ENCODE results near the gene IPO4. TPM values are rescaled to one million over a fixed set of nuclear protein-coding genes. Genes with fewer than 3 reads are reported as not detected.

IPO4 gene
- total RNA-seq, 6 experiments from 2014 or later: 70.4 to 85.2 (median 79.4) TPM

- peaks cover 6% of the 10 kb centered on the region for H3K27me3 Mint-ChIP-seq (ENCODE audit: insufficient read depth)
- no peak overlapping the region for H3K27ac Mint-ChIP-seq
- H3K36me3 Mint-ChIP-seq (ENCODE audit: low read depth): peaks cover 8% of the 10 kb centered on the region; the same call in 1 of the 2 replicates
- DNase-seq: no peak
- no peaks in the 10 kb centered on the region for H3K4me1 Mint-ChIP-seq (ENCODE audit: low read depth)
- no peak overlapping the region for H3K4me3 Mint-ChIP-seq
- TF ChIP-seq, protein P1, sequence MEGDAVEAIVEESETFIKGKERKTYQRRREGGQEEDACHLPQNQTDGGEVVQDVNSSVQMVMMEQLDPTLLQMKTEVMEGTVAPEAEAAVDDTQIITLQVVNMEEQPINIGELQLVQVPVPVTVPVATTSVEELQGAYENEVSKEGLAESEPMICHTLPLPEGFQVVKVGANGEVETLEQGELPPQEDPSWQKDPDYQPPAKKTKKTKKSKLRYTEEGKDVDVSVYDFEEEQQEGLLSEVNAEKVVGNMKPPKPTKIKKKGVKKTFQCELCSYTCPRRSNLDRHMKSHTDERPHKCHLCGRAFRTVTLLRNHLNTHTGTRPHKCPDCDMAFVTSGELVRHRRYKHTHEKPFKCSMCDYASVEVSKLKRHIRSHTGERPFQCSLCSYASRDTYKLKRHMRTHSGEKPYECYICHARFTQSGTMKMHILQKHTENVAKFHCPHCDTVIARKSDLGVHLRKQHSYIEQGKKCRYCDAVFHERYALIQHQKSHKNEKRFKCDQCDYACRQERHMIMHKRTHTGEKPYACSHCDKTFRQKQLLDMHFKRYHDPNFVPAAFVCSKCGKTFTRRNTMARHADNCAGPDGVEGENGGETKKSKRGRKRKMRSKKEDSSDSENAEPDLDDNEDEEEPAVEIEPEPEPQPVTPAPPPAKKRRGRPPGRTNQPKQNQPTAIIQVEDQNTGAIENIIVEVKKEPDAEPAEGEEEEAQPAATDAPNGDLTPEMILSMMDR (IDR thresholded peaks at IDR 0.05): no peak
- H3K9me3 Mint-ChIP-seq: no peaks in the 10 kb centered on the region
These were observed 16.3 kb downstream of the IPO4 start for GRCh38 chr14:24172261-24172860.

GRCh38 chr14:24171422-24172260, 17.0 kb downstream of the IPO4 start, which contains the start of gene REC8:
Gene REC8 (plus strand): TSS chr14:24172080. CDS start chr14:24172553, 473 bp downstream.
- Mint-ChIP-seq H3K36me3 (ENCODE audit: low read depth) (peaks cover 10% of the 10 kb centered on the region; the same call in 1 of the 2 replicates), H3K4me1 (ENCODE audit: low read depth) (no peaks in the 10 kb centered on the region), H3K9me3 (no peaks in the 10 kb centered on the region), H3K27ac (no peak within 1 kb of the TSS), H3K4me3 (no peak within 1 kb of the TSS), H3K27me3 (ENCODE audit: insufficient read depth) (peaks cover 5% of the 10 kb centered on the region)
- TF ChIP-seq, protein P1 (IDR thresholded peaks at IDR 0.05): no peak
- DNase-seq: no peak

GRCh38 chr14:24167469-24168114, 21.0 kb downstream of the IPO4 start:
- TF ChIP-seq, protein P1 (IDR thresholded peaks at IDR 0.05): no peak
- no peak overlapping the region for H3K4me3 Mint-ChIP-seq
- H3K9me3 Mint-ChIP-seq: no peaks in the 10 kb centered on the region
- H3K27ac Mint-ChIP-seq: no peak overlapping the region
- H3K4me1 Mint-ChIP-seq (ENCODE audit: low read depth): peaks cover 6% of the 10 kb centered on the region; the same call in 1 of the 2 replicates
- no peak for DNase-seq
- H3K36me3 Mint-ChIP-seq (ENCODE audit: low read depth): peaks cover 14% of the 10 kb centered on the region; the same call in 1 of the 2 replicates
- H3K27me3 Mint-ChIP-seq (ENCODE audit: insufficient read depth): no peaks in the 10 kb centered on the region; the same call in 1 of the 2 replicates

DNA sequence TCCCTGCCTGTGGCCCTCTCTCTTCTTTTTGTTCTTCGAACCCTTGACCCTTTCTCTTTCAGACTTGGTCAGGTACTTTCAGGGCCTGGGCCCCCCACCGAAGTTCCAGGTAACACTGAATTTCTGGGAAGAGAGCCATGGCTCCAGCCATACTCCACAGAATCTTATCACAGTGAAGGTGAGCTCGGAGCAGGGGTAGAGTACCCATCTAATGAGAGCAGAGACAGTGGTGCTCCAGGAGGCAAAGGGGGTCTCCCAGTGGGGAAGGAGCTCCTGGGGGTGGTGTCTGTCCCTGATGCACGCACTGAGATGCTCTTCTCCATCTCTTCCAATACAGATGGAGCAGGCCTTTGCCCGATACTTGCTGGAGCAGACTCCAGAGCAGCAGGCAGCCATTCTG, 22.8 kb downstream of the IPO4 start:
- Mint-ChIP-seq H3K9me3 (no peaks in the 10 kb centered on the region), H3K36me3 (ENCODE audit: low read depth) (peaks cover 20% of the 10 kb centered on the region), H3K4me1 (ENCODE audit: low read depth) (peaks cover 23% of the 10 kb centered on the region), H3K27ac (no peak overlapping the region), H3K27me3 (ENCODE audit: insufficient read depth) (no peaks in the 10 kb centered on the region; the same call in 1 of the 2 replicates), H3K4me3 (no peak overlapping the region)
- TF ChIP-seq, protein P1 (IDR thresholded peaks at IDR 0.05): no peak
- DNase-seq: no peak

DNA sequence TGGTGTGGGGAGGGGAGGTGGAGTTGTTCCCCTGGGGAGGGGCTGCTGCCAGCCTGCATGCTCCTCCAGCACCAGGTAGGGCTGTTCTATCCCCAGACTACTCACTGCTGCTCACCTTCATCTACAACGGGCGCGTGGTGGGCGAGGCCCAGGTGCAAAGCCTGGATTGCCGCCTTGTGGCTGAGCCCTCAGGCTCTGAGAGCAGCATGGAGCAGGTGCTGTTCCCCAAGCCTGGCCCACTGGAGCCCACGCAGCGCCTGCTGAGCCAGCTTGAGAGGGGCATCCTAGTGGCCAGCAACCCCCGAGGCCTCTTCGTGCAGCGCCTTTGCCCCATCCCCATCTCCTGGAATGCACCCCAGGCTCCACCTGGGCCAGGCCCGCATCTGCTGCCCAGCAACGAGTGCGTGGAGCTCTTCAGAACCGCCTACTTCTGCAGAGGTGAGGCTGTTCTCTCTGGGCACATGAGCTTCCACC, 24.1 kb downstream of the IPO4 start:
- TF ChIP-seq, protein P1 (IDR thresholded peaks at IDR 0.05): no peak
- peaks cover 20% of the 10 kb centered on the region for H3K36me3 Mint-ChIP-seq (ENCODE audit: low read depth)
- peaks cover 26% of the 10 kb centered on the region for H3K4me1 Mint-ChIP-seq (ENCODE audit: low read depth)
- no peak overlapping the region for H3K27ac Mint-ChIP-seq
- DNase-seq: no peak
- H3K9me3 Mint-ChIP-seq: no peaks in the 10 kb centered on the region
- peaks cover 3% of the 10 kb centered on the region for H3K27me3 Mint-ChIP-seq (ENCODE audit: insufficient read depth)
- no peak overlapping the region for H3K4me3 Mint-ChIP-seq
